ENCODE data around the gene POU6F2. TPM values are rescaled to one million over a fixed set of nuclear protein-coding genes. Genes with fewer than 3 reads are reported as not detected.

POU6F2 gene
- total RNA-seq, 1 experiment from 2014 or later: 0.19 TPM

- BruUV-seq (replicated peaks): no TSS peak
- H3K4me3 Mint-ChIP-seq (ENCODE audit: unreplicated experiment): no peak overlapping the region
- TF ChIP-seq CTCF (IDR thresholded peaks at IDR 0.05; ENCODE audit: unreplicated experiment): no peak
These were observed 21.8 kb upstream of the POU6F2 start for GRCh38 chr7:38955892-38956291.

GRCh38 chr7:38962028-38962427 lies 15.7 kb upstream of the POU6F2 start:
- no TSS peak for BruUV-seq (replicated peaks)
- DNase-seq (ENCODE audit: unreplicated experiment): no peak
- POLR2A ChIA-PET: no interaction called here
- TF ChIP-seq CTCF (IDR thresholded peaks at IDR 0.05; ENCODE audit: unreplicated experiment): no peak
- CTCF ChIA-PET: interaction anchor here (0.6 kb wide), 1 partner anchor 148 kb away, joined by 3 read pairs; no protein-coding TSS in a partner anchor
- H3K36me3 Mint-ChIP-seq (ENCODE audit: insufficient read depth, unreplicated experiment): no peaks in the 10 kb centered on the region
- intact Hi-C loops (cut with micrococcal nuclease): no loop called here
- H3K27ac Mint-ChIP-seq (ENCODE audit: low read depth, unreplicated experiment): no peak overlapping the region
- peaks cover 86% of the 10 kb centered on the region for H3K27me3 Mint-ChIP-seq (ENCODE audit: insufficient read depth, unreplicated experiment)
- no peak overlapping the region for H3K4me3 Mint-ChIP-seq (ENCODE audit: unreplicated experiment)
- no peaks in the 10 kb centered on the region for H3K4me1 Mint-ChIP-seq (ENCODE audit: insufficient read depth, unreplicated experiment)
- no peaks in the 10 kb centered on the region for H3K9me3 Mint-ChIP-seq (ENCODE audit: unreplicated experiment)

More at GRCh38 chr7:38955892-38956291, 21.8 kb upstream of the POU6F2 start:
- DNase-seq (ENCODE audit: unreplicated experiment): no peak
- ChIA-PET CTCF (no interaction called here), POLR2A (no interaction called here)
- H3K9me3 Mint-ChIP-seq (ENCODE audit: unreplicated experiment): no peaks in the 10 kb centered on the region
- peaks cover 97% of the 10 kb centered on the region for H3K27me3 Mint-ChIP-seq (ENCODE audit: insufficient read depth, unreplicated experiment)
- no peaks in the 10 kb centered on the region for H3K4me1 Mint-ChIP-seq (ENCODE audit: insufficient read depth, unreplicated experiment)
- no peaks in the 10 kb centered on the region for H3K36me3 Mint-ChIP-seq (ENCODE audit: insufficient read depth, unreplicated experiment)
- intact Hi-C loops (cut with micrococcal nuclease): no loop called here
- H3K27ac Mint-ChIP-seq (ENCODE audit: low read depth, unreplicated experiment): no peak overlapping the region

- ChIA-PET POLR2A (no interaction called here), CTCF (no interaction called here)
- no peak for TF ChIP-seq CTCF (IDR thresholded peaks at IDR 0.05; ENCODE audit: unreplicated experiment)
- intact Hi-C loops (cut with micrococcal nuclease): no loop called here
- DNase-seq (ENCODE audit: unreplicated experiment): no peak
- Mint-ChIP-seq H3K36me3 (ENCODE audit: insufficient read depth, unreplicated experiment) (no peaks in the 10 kb centered on the region), H3K27me3 (ENCODE audit: insufficient read depth, unreplicated experiment) (peaks cover 88% of the 10 kb centered on the region), H3K4me3 (ENCODE audit: unreplicated experiment) (no peak overlapping the region), H3K4me1 (ENCODE audit: insufficient read depth, unreplicated experiment) (no peaks in the 10 kb centered on the region), H3K27ac (ENCODE audit: low read depth, unreplicated experiment) (no peak overlapping the region), H3K9me3 (ENCODE audit: unreplicated experiment) (no peaks in the 10 kb centered on the region)
- BruUV-seq (replicated peaks): no TSS peak
These were observed 12.8 kb upstream of the POU6F2 start for GRCh38 chr7:38964921-38965320.

- POLR2A ChIA-PET: no interaction called here
- no peak for TF ChIP-seq CTCF (IDR thresholded peaks at IDR 0.05; ENCODE audit: unreplicated experiment)
- BruUV-seq (replicated peaks): no TSS peak
- no peak overlapping the region for H3K27ac Mint-ChIP-seq (ENCODE audit: low read depth, unreplicated experiment)
- intact Hi-C loops (cut with micrococcal nuclease): no loop called here
- no peaks in the 10 kb centered on the region for H3K36me3 Mint-ChIP-seq (ENCODE audit: insufficient read depth, unreplicated experiment)
- H3K27me3 Mint-ChIP-seq (ENCODE audit: insufficient read depth, unreplicated experiment): peaks cover 88% of the 10 kb centered on the region
- H3K4me1 Mint-ChIP-seq (ENCODE audit: insufficient read depth, unreplicated experiment): no peaks in the 10 kb centered on the region
- H3K4me3 Mint-ChIP-seq (ENCODE audit: unreplicated experiment): no peak overlapping the region
- CTCF ChIA-PET: no interaction called here
- no peak for DNase-seq (ENCODE audit: unreplicated experiment)
- H3K9me3 Mint-ChIP-seq (ENCODE audit: unreplicated experiment): no peaks in the 10 kb centered on the region
These were observed 3.9 kb upstream of the POU6F2 start for GRCh38 chr7:38973760-38974159.

Measured in MCF 10A (cell line).